Stomach (tissue), 4 donors: ENCODE results near the gene GPATCH1.
"Not testable (repeated sequence)": the region's sequence is repeated elsewhere in the genome, so short reads cannot be mapped to it uniquely, and the experiment has no call there.

Experiments
- CTCF ChIP-seq, 7 experiments: fragments of 450-650 bp in 4 of 7; fragments of 200-600 bp in 3 of 7; sonication (generic) in 3 of 7; IDR thresholded peaks; one replicate each; pipeline ENCODE4 v1.5.1; 2016 to 2019; ENCODE audit warnings: antibody characterized with exemption in 7 of 7, control low read depth in 2 of 7, mild to moderate bottlenecking in 1 of 7
- EP300 ChIP-seq: sonication (generic); formaldehyde crosslinking; IDR thresholded peaks from one replicate; pipeline ENCODE4 v1.6.1; 2017; ENCODE audit warnings: antibody characterized with exemption
- POLR2A ChIP-seq, 4 donors: fragments of 450-650 bp; IDR thresholded peaks; one replicate each; pipeline ENCODE4 v1.6.1; 2016; ENCODE audit warnings: antibody characterized with exemption in 4 of 4, control low read depth in 2 of 4, mild to moderate bottlenecking in 1 of 4, moderate library complexity in 1 of 4
- POLR2AphosphoS5 ChIP-seq, 3 donors: sonication (generic); formaldehyde crosslinking; IDR thresholded peaks; one replicate each; pipeline ENCODE4 v1.6.1; 2016; ENCODE audit warnings: antibody characterized with exemption in 3 of 3

- TF ChIP-seq POLR2A (IDR thresholded peaks at IDR 0.05); CTCF (IDR thresholded peaks at IDR 0.05); POLR2AphosphoS5 (IDR thresholded peaks at IDR 0.05); EP300: not testable (repeated sequence)
Measured at GRCh38 chr19:33152625-33153024, 71.6 kb downstream of the GPATCH1 start.
